Cardiac muscle cell (in vitro differentiated cells and primary cell): ENCODE results near the gene FCSK. TPM values are rescaled to one million over a fixed set of nuclear protein-coding genes. Genes with fewer than 3 reads are reported as not detected.

Experiments
- DNase-seq, 2 donors: peaks; one replicate each; pipeline versions ENCODE4 v3.0.0 to v3.0.0-alpha.2; 2010 to 2017; ENCODE audit warnings: low read depth in 1 of 2, low spot score in 1 of 2
- H3K27ac ChIP-seq: fragments of 200-600 bp; sonication (generic); 2 replicates; pipeline ENCODE4 v1.5.1; 2016
- H3K27me3 ChIP-seq: fragments of 200-600 bp; sonication (generic); 2 replicates; pipeline ENCODE4 v1.6.0; 2016; ENCODE audit warnings: control low read depth
- H3K36me3 ChIP-seq: fragments of 200-600 bp; sonication (generic); 2 replicates; pipeline ENCODE4 v1.5.1; 2016; ENCODE audit warnings: control low read depth
- H3K4me1 ChIP-seq: fragments of 200-600 bp; sonication (generic); 2 replicates; pipeline ENCODE4 v1.8.1; 2017; ENCODE audit warnings: low read depth, mild to moderate bottlenecking, mixed run types
- H3K4me3 ChIP-seq: fragments of 200-600 bp; sonication (generic); 2 replicates; pipeline ENCODE4 v1.5.1; 2016; ENCODE audit warnings: mild to moderate bottlenecking
- H3K9me3 ChIP-seq: fragments of 200-600 bp; sonication (generic); 2 replicates; pipeline ENCODE4 v1.5.1; 2017; ENCODE audit warnings: low read depth, mild to moderate bottlenecking, control low read depth
- CTCF ChIP-seq: IDR thresholded peaks from 2 replicates; pipeline ENCODE4 v1.5.1; 2012; ENCODE audit warnings: low read depth, mild to moderate bottlenecking, low read length
- polyA plus RNA-seq: library from polyadenylated mRNA; unstranded; fragments of >200 nt; fragmentation: Nextera tagmentation; extraction: Ambion mirVana; gene quantifications from 2 replicates; pipeline ENCODE4 v1.2.1, GENCODE V29; 2016
- total RNA-seq: library from RNA; depleted of rRNA; stranded (reverse); fragments of >200 nt; gene quantifications from 2 replicates; pipeline ENCODE4 v1.2.3, GENCODE V29; 2016

Gene FCSK
- total and polyA plus RNA-seq, 2 experiments from 2014 or later: 12.0 to 22.5 TPM

- H3K4me3 ChIP-seq: no peak overlapping the region
- no peaks in the 10 kb centered on the region for H3K27me3 ChIP-seq
- H3K9me3 ChIP-seq: no peaks in the 10 kb centered on the region
- TF ChIP-seq CTCF: no peak
- DNase-seq: peak in 1 of 2 donors; percentile 68
- peaks cover 14% of the 10 kb centered on the region for H3K4me1 ChIP-seq
- H3K27ac ChIP-seq: peak overlapping the region; percentile 34
- H3K36me3 ChIP-seq: peaks cover 12% of the 10 kb centered on the region
These were observed 39.9 kb downstream of the FCSK start for GRCh38 chr16:70494202-70494770.

GRCh38 chr16:70494777-70495176 is 40.4 kb downstream of the FCSK start:
- no peak for TF ChIP-seq CTCF
- Histone ChIP-seq H3K27me3 (no peaks in the 10 kb centered on the region), H3K27ac (peak overlapping the region; percentile 18), H3K4me3 (no peak overlapping the region), H3K9me3 (no peaks in the 10 kb centered on the region), H3K36me3 (peaks cover 12% of the 10 kb centered on the region), H3K4me1 (peaks cover 14% of the 10 kb centered on the region)
- DNase-seq: no peak

- Histone ChIP-seq H3K4me3 (no peak overlapping the region), H3K4me1 (peaks cover 14% of the 10 kb centered on the region), H3K9me3 (no peaks in the 10 kb centered on the region), H3K36me3 (peaks cover 12% of the 10 kb centered on the region), H3K27me3 (no peaks in the 10 kb centered on the region), H3K27ac (no peak overlapping the region)
- DNase-seq: no peak
- TF ChIP-seq CTCF: no peak
These were observed 41.2 kb downstream of the FCSK start for GRCh38 chr16:70495425-70496182.

- H3K36me3 ChIP-seq: peaks cover 12% of the 10 kb centered on the region
- DNase-seq: no peak
- no peak for TF ChIP-seq CTCF
- H3K27ac ChIP-seq: no peak overlapping the region
- H3K4me3 ChIP-seq: no peak overlapping the region
- no peaks in the 10 kb centered on the region for H3K9me3 ChIP-seq
- H3K27me3 ChIP-seq: no peaks in the 10 kb centered on the region
- H3K4me1 ChIP-seq: peaks cover 14% of the 10 kb centered on the region
These were observed 42.1 kb downstream of the FCSK start for GRCh38 chr16:70496513-70496912.

- peaks cover 46% of the 10 kb centered on the region for H3K36me3 ChIP-seq
These were observed 54.4 kb downstream of the FCSK start for GRCh38 chr16:70508752-70509151.

More at GRCh38 chr16:70508752-70509151, 54.4 kb downstream of the FCSK start:
- Histone ChIP-seq H3K27me3 (no peaks in the 10 kb centered on the region), H3K4me1 (no peaks in the 10 kb centered on the region), H3K9me3 (no peaks in the 10 kb centered on the region), H3K27ac (no peak overlapping the region), H3K4me3 (no peak overlapping the region)
- DNase-seq: peak in 1 of 2 donors; percentile 16
- peak; percentile 16 for TF ChIP-seq CTCF
